Uterus (tissue), 4 donors: ENCODE data around the gene ITPKC. TPM values are rescaled to one million over a fixed set of nuclear protein-coding genes. Genes with fewer than 3 reads are reported as not detected.
"Not testable (repeated sequence)": the region's sequence is repeated elsewhere in the genome, so short reads cannot be mapped to it uniquely, and the experiment has no call there.

ENCODE experiments used
- DNase-seq, 2 donors: peaks; one replicate each; pipeline ENCODE4 v3.0.0-alpha.2; 2019 to 2020
- H3K27ac ChIP-seq, 2 donors: fragments of 200-600 bp; sonication (generic); 1 replicate in 1 of 2; 2 replicates in 1 of 2; pipeline ENCODE4 v1.5.1; 2016 to 2018
- H3K27me3 ChIP-seq, 2 donors: fragments of 200-600 bp; sonication (generic); one replicate each; pipeline ENCODE4 v1.5.1; 2018 to 2019; ENCODE audit warnings: control low read depth in 1 of 2
- H3K36me3 ChIP-seq, 2 donors: fragments of 200-600 bp; sonication (generic); one replicate each; pipeline ENCODE4 v1.5.1; 2019; ENCODE audit warnings: control low read depth in 1 of 2
- H3K4me1 ChIP-seq, 2 donors: fragments of 200-600 bp; sonication (generic); one replicate each; pipeline ENCODE4 v1.5.1; 2018 to 2019; ENCODE audit warnings: control low read depth in 1 of 2
- H3K4me3 ChIP-seq, 2 donors: fragments of 200-600 bp; sonication (generic); 1 replicate in 1 of 2; 2 replicates in 1 of 2; pipeline ENCODE4 v1.5.1; 2018 to 2019; ENCODE audit warnings: mild to moderate bottlenecking in 1 of 2
- H3K9me3 ChIP-seq, 2 donors: fragments of 200-600 bp; sonication (generic); one replicate each; pipeline ENCODE4 v1.5.1; 2019; ENCODE audit warnings: control low read depth in 1 of 2
- CTCF ChIP-seq, 4 experiments: fragments of 200-600 bp in 2 of 4; fragments of 450-650 bp in 2 of 4; sonication (generic) in 2 of 4; IDR thresholded peaks; one replicate each; pipeline ENCODE4 v1.5.1; 2016 to 2019; ENCODE audit warnings: antibody characterized with exemption in 4 of 4, mild to moderate bottlenecking in 2 of 4, moderate library complexity in 1 of 4
- POLR2A ChIP-seq, 2 donors: fragments of 450-650 bp; IDR thresholded peaks; one replicate each; pipeline ENCODE4 v1.6.1; 2016; ENCODE audit warnings: antibody characterized with exemption in 2 of 2, mild to moderate bottlenecking in 1 of 2, moderate library complexity in 1 of 2
- intact Hi-C: fragments of 100-400 bp; cut with DNase I; formaldehyde crosslinking; loops from one replicate; pipeline ENCODE4 v1.15.1; 2023; ENCODE audit warnings: low total_unique reads
- total RNA-seq, 4 donors: library from RNA; depleted of rRNA in 3 of 4; stranded (reverse); fragments of >200 nt in 3 of 4; gene quantifications; one replicate each; pipeline versions ENCODE4 v1.1.0 to v1.2.4, GENCODE V29; 2014 to 2023
- donor health status: DM: yes; HTN: yes; CAD: no.

Gene ITPKC
- total RNA-seq, 4 donors from 2014 or later: 14.4 to 41.5 (median 22.8) TPM

GRCh38 chr19:40778706-40779284, 61.9 kb downstream of the ITPKC start:
- intact Hi-C loops: no loop called here
- DNase-seq: no peak

GRCh38 chr19:40780582-40780981, 63.7 kb downstream of the ITPKC start:
- Histone ChIP-seq H3K9me3 (no peaks in the 10 kb centered on the region), H3K36me3 (no peaks in the 10 kb centered on the region), H3K27me3 (no peaks in the 10 kb centered on the region), H3K27ac (no peak overlapping the region), H3K4me3 (no peak overlapping the region), H3K4me1 (peaks cover 0 to 7% of the 10 kb centered on the region in 2 donors)
- intact Hi-C loops: no loop called here
- no peak for TF ChIP-seq CTCF (IDR thresholded peaks at IDR 0.05)
- TF ChIP-seq POLR2A (IDR thresholded peaks at IDR 0.05): no peak
- no peak for DNase-seq

More at GRCh38 chr19:40778706-40779284, 61.9 kb downstream of the ITPKC start:
- no peaks in the 10 kb centered on the region for H3K27me3 ChIP-seq
- no peak for TF ChIP-seq CTCF (IDR thresholded peaks at IDR 0.05)
- TF ChIP-seq POLR2A (IDR thresholded peaks at IDR 0.05): no peak
- peak overlapping the region; percentile 71 to 81 for H3K4me3 ChIP-seq
- H3K4me1 ChIP-seq: peaks cover 0 to 7% of the 10 kb centered on the region in 2 donors
- H3K36me3 ChIP-seq: no peaks in the 10 kb centered on the region
- H3K27ac ChIP-seq: peak overlapping the region; percentile 96 to 98
- no peaks in the 10 kb centered on the region for H3K9me3 ChIP-seq

- intact Hi-C loops: no loop called here
- Histone ChIP-seq H3K27ac (no peak overlapping the region), H3K4me1 (peaks cover 0 to 7% of the 10 kb centered on the region in 2 donors), H3K9me3 (no peaks in the 10 kb centered on the region), H3K36me3 (no peaks in the 10 kb centered on the region), H3K4me3 (no peak overlapping the region), H3K27me3 (no peaks in the 10 kb centered on the region)
- no peak for DNase-seq
- TF ChIP-seq CTCF (IDR thresholded peaks at IDR 0.05) (no peak), POLR2A (IDR thresholded peaks at IDR 0.05) (no peak)
Observed at GRCh38 chr19:40781140-40781539, 64.2 kb downstream of the ITPKC start.

GRCh38 chr19:40783711-40784110, 66.8 kb downstream of the ITPKC start:
- Histone ChIP-seq H3K27me3 (no peaks in the 10 kb centered on the region), H3K9me3 (no peaks in the 10 kb centered on the region), H3K27ac (no peak overlapping the region), H3K36me3 (no peaks in the 10 kb centered on the region), H3K4me1 (peaks cover 0 to 6% of the 10 kb centered on the region in 2 donors), H3K4me3 (no peak overlapping the region)
- DNase-seq: no peak
- intact Hi-C loops: no loop called here
- no peak for TF ChIP-seq CTCF (IDR thresholded peaks at IDR 0.05)

GRCh38 chr19:40784146-40784545, 67.2 kb downstream of the ITPKC start:
- H3K36me3 ChIP-seq, intact Hi-C loops, H3K4me3 ChIP-seq, H3K27ac ChIP-seq, H3K27me3 ChIP-seq, H3K9me3 ChIP-seq, H3K4me1 ChIP-seq, DNase-seq: not testable (repeated sequence)

GRCh38 chr19:40785526-40785925, 68.6 kb downstream of the ITPKC start:
- intact Hi-C loops: no loop called here
- TF ChIP-seq POLR2A (IDR thresholded peaks at IDR 0.05): no peak
- no peak overlapping the region for H3K27ac ChIP-seq
- no peak for DNase-seq
- H3K4me1 ChIP-seq: no peaks in the 10 kb centered on the region
- H3K4me3 ChIP-seq: no peak overlapping the region
- H3K36me3 ChIP-seq: no peaks in the 10 kb centered on the region
- H3K9me3 ChIP-seq: no peaks in the 10 kb centered on the region
- H3K27me3 ChIP-seq: no peaks in the 10 kb centered on the region
